OCI-LY7 (cell line): ENCODE data around the gene DDX39B.

Experiments used
- CTCF ChIP-seq: fragments of 200-600 bp; sonication (generic); conservative IDR thresholded peaks from 2 replicates; pipeline ENCODE4 v1.5.1; 2014; ENCODE audit warnings: mild to moderate bottlenecking, antibody characterized with exemption, low read length, moderate library complexity, mixed read lengths
- EZH2phosphoT487 ChIP-seq: fragments of 200-600 bp; sonication (generic); IDR thresholded peaks from 2 replicates; pipeline ENCODE4 v1.6.1; 2018; ENCODE audit warnings: low read depth, borderline replicate concordance, mild to moderate bottlenecking, mixed run types, antibody characterized with exemption, low read length, moderate library complexity, mixed read lengths

- TF ChIP-seq CTCF (no peak), EZH2phosphoT487 (no peak)
These were observed 28.2 kb upstream of the DDX39B start for GRCh38 chr6:31569861-31570536.
